GM19099 (cell line): ENCODE measurements around the gene VPS13D.

Experiments used
- POLR2A ChIP-seq: IDR thresholded peaks from 3 replicates; pipeline ENCODE4 v1.6.1; 2011; ENCODE audit warnings: low read depth; ENCODE audit not compliant: insufficient read length; ENCODE audit errors: extremely low read depth

Gene VPS13D

DNA sequence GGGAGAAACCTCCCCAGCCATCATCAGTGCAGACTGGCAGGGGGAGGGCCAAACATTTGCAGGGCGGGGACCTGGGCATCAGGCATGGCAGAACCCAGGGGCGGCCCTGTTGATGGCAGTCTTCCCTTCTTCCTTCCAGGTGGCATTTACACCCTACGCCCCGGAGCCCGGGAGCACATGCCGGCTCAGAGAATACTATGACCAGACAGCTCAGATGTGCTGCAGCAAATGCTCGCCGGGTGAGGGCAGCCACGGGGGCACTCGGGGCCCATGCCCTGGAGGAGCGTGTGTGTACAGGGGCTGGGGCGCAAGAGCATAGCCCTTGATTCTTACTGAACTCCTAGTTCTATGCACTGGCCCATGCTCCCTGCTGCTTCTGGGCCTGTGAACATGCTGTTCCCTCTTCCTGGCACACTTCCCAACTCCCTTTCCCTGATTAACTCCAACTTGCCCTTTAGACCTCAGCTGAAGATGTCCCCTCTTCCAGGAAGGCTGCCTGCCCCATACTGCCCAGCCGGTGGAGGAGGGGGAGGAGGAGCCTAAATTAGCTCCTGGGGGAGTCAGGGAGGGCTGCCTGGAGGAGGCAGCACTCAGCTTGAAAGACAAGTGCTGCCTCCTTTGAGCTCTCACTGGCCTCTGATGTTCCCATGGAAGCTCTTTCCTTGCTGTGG, 41.0 kb upstream of the VPS13D start:
- no peak for TF ChIP-seq POLR2A

DNA sequence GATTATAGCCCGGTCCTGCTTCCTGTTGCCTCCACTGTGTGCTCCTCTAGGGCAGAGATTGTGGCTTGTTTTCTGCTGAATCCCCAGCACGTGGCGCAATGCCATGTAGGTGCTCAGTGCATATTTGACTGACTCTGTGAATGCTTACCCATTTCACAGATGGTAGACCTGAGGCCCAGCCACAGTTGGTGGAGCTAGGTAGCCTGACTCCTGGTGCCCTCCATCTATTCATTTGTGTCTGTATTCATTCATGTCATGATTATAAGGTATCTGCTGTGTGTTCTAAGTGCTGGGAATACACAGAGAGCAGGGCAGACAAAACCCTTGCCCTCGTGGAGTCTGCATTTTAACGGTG, 40.5 kb upstream of the VPS13D start:
- no peak for TF ChIP-seq POLR2A

DNA sequence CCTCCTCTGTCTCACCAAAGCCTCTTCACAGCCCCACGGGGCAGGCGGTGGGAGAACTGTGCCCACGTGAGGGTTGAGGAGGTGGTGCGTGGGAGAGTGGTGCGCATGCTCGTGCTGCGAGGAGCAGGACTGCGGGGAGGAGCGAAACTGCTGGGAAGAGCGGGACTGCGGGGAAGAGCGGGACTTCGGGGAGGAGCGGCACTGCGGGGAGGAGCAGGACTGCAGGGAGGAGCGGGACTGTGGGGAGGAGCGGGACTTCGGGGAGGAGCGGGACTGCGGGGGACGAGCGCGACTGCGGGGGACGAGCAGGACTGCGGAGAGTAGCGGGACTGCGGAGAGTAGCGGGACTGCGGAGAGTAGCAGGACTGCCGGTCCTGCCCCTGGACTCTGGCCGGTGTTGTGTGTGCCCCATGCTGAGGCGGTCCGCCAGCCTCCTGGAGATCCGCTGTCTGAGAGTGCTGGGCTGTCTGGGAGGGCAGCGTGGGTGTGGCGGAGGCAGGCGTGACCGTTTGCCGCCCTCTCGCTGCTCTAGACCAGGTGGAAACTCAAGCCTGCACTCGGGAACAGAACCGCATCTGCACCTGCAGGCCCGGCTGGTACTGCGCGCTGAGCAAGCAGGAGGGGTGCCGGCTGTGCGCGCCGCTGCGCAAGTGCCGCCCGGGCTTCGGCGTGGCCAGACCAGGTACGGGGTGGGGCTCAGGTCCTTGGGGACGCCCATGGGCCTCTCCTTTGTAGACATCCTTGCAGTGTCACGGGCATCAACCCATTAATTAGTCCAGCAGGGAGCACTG, 38.4 kb upstream of the VPS13D start:
- TF ChIP-seq POLR2A: no peak

DNA sequence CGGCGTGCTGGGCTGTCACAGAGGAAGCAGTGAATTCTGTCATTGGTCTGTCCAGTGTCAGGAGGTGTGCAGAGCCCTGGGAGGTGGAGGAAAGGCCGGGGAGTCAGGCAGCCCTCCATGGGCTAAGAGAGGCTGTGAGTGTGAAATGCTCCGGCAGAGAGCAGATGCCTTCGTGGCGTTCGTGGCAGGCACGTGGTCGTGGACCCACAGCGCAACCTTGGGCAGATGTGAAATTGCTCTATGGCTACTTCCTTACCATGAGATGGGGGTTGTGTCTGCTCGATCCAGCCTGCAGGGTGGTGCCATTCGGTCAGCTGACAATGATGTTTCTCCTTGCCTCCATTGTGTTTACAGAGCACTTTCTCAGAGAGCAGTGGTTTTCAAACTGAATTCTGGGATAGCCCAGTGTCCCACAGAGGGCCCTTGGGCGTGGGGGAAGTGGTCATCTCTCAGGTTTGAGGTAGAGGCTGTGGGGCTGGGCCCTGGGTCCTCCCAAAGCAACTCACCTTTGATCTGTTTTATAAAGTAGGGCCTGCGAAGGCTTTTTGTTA, 35.1 kb upstream of the VPS13D start:
- no peak for TF ChIP-seq POLR2A

DNA sequence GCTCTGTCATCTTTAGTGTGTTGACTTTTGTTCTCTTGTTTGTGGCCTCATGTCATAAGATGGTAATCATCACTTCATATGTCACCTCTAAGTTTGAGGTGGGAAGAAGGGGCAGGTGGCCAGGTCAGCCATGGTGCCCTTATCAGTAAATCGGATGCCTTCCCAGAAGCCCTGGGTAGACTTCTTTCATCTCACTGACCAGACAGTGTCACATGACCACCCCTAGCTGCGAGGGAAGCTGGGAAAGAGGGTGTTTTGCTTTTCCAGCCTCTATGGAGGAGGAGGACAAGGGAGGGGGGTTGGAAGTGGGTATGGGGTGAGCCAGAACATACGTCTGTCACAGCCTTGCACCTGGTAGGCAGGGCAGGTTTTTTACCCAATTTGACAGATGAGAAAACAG, 34.4 kb upstream of the VPS13D start:
- no peak for TF ChIP-seq POLR2A

DNA sequence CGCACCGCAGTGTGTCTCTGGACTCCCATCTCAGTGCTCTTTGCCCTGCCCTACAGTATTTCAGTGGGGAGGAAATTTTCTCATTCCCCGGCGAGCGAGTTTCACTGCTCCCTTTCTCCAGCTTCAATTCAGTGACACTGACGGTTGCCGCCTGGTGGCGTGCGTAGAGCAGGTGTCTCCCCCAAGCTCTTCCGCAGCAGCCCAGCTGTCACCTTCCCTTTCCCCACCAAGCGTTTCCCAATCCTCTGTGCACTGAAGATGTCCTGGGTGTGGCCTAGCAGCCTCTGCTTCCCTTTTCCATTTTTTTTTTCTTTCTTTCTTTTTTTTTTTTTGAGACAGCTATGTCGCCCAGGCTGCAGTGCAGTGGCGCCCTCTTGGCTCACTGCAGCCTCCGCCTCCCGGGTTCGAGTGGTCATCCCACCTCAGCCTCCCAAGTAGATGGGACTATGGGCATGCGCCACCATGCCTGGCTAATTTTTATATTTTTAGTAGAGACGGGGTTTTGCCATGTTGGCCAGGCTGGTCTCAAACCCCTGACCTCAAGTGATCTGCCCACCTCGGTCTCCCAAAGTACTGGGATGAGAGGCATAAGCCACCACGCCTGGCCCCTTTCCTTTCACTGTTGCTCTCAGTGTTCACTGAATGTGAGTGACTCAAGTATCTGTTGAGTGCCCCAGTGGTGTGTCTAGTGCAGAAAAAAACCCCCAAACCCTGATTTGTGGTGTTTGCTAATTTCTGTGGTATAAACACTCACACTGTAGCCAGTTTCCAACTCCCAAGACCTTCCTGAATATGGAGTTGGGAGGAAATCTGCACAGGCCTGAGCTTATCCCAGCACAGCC, 33.0 kb upstream of the VPS13D start:
- no peak for TF ChIP-seq POLR2A

DNA sequence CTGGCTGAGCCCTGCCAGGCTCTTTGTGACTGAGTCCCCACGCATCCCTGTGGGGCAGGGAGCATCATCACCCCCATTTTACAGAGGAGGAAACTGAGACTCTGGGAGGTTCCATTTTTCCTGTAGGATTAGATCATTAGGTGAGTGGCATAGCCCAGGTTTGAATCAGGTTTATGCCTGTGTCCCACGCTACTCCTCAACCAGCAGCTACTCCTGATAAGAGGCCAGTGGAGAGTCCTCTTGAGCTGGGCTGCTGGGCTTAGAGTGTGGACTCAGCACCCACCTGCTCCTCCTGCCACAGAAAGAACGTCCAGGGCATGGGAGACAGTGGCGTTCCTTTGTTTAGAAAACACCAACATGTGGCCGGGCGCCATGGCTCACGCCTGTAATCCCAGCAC, 32.3 kb upstream of the VPS13D start:
- no peak for TF ChIP-seq POLR2A

DNA sequence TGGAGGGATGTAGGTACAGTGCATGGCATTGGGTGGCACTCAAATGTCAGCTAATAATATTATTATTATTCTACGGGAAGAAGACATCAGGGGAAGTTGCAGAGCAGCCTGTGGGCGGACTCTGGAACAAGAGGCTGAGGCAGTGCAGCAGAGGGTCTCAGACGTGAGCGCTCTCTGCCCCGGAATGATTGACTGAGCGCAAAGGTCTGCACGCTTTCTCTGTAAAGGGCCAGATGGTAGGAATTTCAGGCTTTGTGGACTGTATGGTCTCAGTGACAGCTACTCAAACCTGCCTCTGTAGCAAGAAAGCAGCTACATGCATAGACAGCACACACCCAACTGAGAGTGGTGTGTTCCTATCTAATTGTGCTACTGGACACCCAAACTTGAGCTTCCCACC, 29.6 kb upstream of the VPS13D start:
- TF ChIP-seq POLR2A: no peak

DNA sequence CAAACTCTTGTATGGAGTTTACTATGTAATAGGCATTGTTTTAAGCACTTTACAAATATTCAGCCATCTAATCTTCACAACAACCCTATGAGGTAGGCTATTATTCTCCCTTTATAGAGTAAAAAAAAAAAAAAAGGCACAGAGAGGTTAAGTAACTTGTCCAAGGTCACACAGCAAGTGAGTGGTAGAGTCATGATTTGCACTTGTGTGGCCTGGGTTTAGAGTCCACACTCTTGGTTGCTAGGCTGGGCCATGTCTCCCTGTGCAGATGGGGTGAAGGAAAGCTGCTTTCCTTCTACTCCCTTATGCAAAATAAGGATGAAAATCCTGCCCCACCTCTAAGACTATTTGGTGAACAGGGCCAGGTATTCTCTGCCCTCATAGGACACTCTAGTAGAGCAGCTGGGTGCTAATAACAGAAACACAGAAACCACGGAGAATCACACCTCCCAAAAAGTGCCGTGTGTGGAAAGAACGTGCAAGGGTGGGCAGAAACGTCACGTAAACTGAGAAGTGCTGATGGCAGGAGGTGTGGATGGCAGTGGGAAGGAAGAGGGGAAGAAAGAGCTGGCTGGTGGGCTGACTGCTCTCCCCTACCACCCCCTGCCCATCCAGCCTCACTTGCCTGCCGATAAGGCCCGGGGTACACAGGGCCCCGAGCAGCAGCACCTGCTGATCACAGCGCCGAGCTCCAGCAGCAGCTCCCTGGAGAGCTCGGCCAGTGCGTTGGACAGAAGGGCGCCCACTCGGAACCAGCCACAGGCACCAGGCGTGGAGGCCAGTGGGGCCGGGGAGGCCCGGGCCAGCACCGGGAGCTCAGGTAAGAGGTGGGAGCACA, 28.3 kb upstream of the VPS13D start:
- TF ChIP-seq POLR2A: no peak

DNA sequence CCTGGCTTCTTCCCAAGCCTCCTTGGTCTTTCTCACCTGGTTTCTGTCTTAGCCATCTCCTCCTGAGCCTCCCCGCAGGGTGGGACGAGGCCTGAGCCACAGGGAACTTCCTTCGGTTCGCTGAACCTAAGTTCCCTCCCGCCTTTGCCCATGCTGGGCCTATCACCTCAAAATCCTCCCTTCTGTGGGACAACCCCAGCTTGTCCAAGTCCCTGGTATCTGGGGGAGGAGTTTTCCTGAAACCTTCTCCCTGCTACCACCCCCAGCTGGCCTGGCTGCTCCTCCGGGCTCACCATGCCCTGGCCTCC, 27.7 kb upstream of the VPS13D start:
- TF ChIP-seq POLR2A: no peak

DNA sequence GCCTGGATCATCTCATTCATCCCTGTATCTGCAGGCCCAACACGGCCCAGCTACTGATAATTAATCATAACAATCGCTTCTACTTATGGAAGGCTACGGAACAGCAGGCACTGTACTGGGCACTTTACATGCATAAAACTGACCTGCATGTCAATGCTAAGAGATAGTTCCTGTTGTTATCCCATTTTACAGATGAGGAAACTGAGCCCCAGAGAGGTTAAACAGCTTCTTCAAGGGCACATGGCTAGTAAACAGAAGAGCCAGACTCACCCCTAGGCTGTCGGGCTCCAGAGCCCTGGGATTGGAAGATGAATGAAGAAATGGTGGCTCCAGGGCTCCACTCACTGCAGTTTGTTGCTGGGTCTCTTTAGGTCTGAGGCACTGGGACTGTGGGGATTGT, 27.3 kb upstream of the VPS13D start:
- no peak for TF ChIP-seq POLR2A

DNA sequence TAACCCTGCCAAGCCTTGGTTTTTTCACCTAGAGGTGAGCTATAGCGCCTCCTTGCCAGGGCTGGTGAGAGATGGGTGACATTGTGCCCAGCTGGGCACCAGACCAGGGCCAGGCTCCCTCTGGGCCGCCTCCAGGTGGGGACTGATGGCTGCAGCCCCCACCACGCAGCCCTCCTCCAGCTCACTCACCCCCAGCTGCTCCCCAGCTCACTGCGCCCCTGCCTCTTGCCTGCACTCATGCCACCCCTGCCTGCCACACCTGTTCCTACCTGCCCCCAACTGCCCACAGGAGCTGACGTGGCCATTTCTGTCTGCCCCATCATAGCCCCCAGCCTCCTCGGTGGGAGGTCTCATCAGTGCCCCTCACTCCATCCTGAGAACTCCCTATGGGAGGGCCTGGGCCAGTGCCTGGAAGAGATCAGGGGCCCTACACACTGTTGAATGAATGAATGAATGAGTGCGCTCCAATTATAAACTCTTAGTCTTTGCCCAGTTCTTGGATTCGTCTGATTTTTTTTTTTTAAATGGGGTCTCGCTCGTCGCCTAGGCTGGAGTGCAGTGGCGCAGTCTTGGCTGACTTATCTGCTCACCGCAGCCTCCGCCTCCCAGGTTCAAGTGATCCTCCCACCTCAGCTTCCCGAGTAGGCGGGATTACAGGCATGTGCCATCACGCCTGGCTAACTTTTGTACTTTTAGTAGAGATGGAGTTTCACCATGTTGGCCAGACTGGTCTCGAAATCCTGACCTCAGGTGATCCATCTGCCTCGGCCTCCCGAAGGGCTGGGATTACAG, 26.4 kb upstream of the VPS13D start:
- TF ChIP-seq POLR2A: no peak

DNA sequence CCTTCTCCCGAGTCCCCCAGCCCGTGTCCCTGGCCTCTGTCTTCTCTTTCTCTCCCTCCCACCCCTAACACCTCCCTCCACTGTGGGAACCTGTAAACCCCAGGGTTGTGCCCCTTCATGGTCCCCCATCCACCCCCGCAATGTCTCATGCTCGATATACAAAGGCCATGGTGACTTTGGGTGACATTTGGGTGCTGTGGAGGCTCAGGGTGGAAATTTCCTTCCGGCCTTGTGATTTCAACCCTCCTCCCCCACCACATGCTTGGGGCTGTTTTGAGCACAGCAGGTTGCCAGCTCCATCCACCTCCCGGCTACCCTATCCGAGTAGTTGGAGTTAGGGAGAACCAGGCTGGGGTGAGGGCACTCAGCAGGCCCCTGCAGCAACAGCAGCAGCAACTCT, 25.7 kb upstream of the VPS13D start:
- TF ChIP-seq POLR2A: no peak
